Measurements from ENCODE around the gene COQ5.
A peak's percentile ranks its signal among the peaks of the same experiment; 100 is the strongest.
"Not testable (repeated sequence)": the region's sequence is repeated elsewhere in the genome, so short reads cannot be mapped to it uniquely, and the experiment has no call there.

The COQ5 gene

DNA sequence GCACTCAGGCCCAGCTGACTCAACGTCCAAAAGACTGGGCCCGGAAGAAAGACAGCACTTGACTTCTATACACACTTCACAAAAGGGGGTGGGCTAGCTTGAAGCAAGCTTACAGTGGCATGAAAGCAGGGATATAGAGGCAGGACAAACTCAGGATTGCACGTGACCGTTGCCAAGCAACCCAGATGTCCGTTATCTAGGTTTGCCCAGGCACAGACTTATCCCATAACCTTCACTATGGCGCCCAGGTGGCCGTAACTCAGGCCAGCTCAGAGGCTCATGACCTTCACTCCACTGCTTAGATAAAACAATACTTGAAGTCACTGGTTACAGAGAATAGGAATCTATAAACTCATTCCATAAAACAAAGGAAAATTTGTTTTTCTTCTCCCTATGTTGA is 41.4 kb downstream of the COQ5 start:
- H3K27me3 ChIP-seq (ENCODE audit: insufficient read depth, low read length); H3K4me1 ChIP-seq (ENCODE audit: insufficient read depth, low read length); H3K4me3 ChIP-seq (ENCODE audit: low read length); H2AFZ ChIP-seq (ENCODE audit: low read depth, low read length); H3K9me3 ChIP-seq (ENCODE audit: low read length): not testable (repeated sequence)
- H3K36me3 ChIP-seq (ENCODE audit: insufficient read depth, low read length), result peaks cover 17% of the 10 kb centered on the region

- peaks cover 8% of the 10 kb centered on the region for H3K4me1 ChIP-seq (ENCODE audit: insufficient read depth, low read length)
- no peaks in the 10 kb centered on the region for H3K27me3 ChIP-seq (ENCODE audit: insufficient read depth, low read length)
- H3K4me3 ChIP-seq (ENCODE audit: low read length), result no peak overlapping the region
- H3K9me3 ChIP-seq (ENCODE audit: low read length), result no peaks in the 10 kb centered on the region
- no peak overlapping the region for H2AFZ ChIP-seq (ENCODE audit: low read depth, low read length)
- H3K36me3 ChIP-seq (ENCODE audit: insufficient read depth, low read length), result peaks cover 12% of the 10 kb centered on the region
These were observed 42.7 kb downstream of the COQ5 start for GRCh38 chr12:120485961-120486881.

GRCh38 chr12:120483621-120484020 is 45.3 kb downstream of the COQ5 start:
- Histone ChIP-seq H3K36me3 (ENCODE audit: insufficient read depth, low read length) (peaks cover 6% of the 10 kb centered on the region), H3K27me3 (ENCODE audit: insufficient read depth, low read length) (no peaks in the 10 kb centered on the region), H2AFZ (ENCODE audit: low read depth, low read length) (no peak overlapping the region), H3K9me3 (ENCODE audit: low read length) (no peaks in the 10 kb centered on the region), H3K4me1 (ENCODE audit: insufficient read depth, low read length) (peaks cover 16% of the 10 kb centered on the region), H3K4me3 (ENCODE audit: low read length) (no peak overlapping the region)

GRCh38 chr12:120481022-120481767 is 47.8 kb downstream of the COQ5 start:
- Histone ChIP-seq H3K9me3 (ENCODE audit: low read length) (no peaks in the 10 kb centered on the region), H3K4me3 (ENCODE audit: low read length) (no peak overlapping the region)

DNA sequence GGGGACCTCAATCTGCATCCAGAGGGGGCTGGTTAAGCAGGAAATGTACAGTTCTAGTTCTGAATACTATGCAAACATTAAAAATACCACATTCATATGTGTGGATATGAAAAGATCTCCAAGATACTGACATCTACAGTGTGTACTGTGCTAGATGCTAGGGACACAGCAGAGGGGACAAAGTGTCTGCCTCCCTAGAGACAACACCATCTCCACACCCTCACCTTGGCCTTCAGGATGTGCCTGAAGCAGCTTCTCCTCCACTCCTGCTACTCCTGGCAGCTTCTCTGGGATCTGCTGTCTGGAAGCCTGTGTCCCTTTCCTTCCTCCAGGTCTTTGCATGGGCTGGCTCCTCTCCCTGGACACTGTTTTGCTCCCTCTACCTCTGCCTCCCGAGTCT is 48.7 kb downstream of the COQ5 start:
- Histone ChIP-seq H3K9me3 (ENCODE audit: low read length) (no peaks in the 10 kb centered on the region), H3K27me3 (ENCODE audit: insufficient read depth, low read length) (no peaks in the 10 kb centered on the region), H3K4me1 (ENCODE audit: insufficient read depth, low read length) (peaks cover 15% of the 10 kb centered on the region), H3K36me3 (ENCODE audit: insufficient read depth, low read length) (peaks cover 6% of the 10 kb centered on the region), H2AFZ (ENCODE audit: low read depth, low read length) (no peak overlapping the region), H3K4me3 (ENCODE audit: low read length) (no peak overlapping the region)

More at GRCh38 chr12:120481022-120481767, 47.8 kb downstream of the COQ5 start:
- no peaks in the 10 kb centered on the region for H3K27me3 ChIP-seq (ENCODE audit: insufficient read depth, low read length)
- peaks cover 10% of the 10 kb centered on the region for H3K4me1 ChIP-seq (ENCODE audit: insufficient read depth, low read length)
- H3K36me3 ChIP-seq (ENCODE audit: insufficient read depth, low read length), result peaks cover 6% of the 10 kb centered on the region
- H2AFZ ChIP-seq (ENCODE audit: low read depth, low read length), result no peak overlapping the region

DNA sequence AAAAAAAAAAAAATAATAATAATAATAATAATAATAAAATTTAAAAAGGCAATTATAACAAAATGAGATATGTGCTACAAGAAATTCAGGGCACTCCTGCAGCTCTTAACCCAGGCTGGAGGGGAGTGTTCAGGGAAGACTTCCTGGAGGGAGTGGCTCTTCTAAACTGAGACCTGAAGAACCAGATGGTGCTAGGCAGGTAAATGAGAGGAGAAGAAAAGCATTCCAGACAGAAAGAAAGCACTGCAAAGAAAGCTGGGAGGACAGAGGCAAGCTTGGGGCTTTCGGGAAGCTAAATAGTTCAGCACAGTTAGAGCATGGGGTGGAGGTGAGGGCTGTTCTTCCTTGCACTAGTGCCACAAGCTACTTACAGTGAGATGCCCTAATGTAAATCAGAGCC is 49.5 kb downstream of the COQ5 start:
- Histone ChIP-seq H2AFZ (ENCODE audit: low read depth, low read length) (no peak overlapping the region), H3K36me3 (ENCODE audit: insufficient read depth, low read length) (peaks cover 6% of the 10 kb centered on the region), H3K27me3 (ENCODE audit: insufficient read depth, low read length) (no peaks in the 10 kb centered on the region), H3K4me3 (ENCODE audit: low read length) (no peak overlapping the region), H3K9me3 (ENCODE audit: low read length) (no peaks in the 10 kb centered on the region), H3K4me1 (ENCODE audit: insufficient read depth, low read length) (peaks cover 17% of the 10 kb centered on the region)

GRCh38 chr12:120475643-120476042 is 53.3 kb downstream of the COQ5 start:
- H2AFZ ChIP-seq (ENCODE audit: low read depth, low read length), result no peak overlapping the region
- H3K36me3 ChIP-seq (ENCODE audit: insufficient read depth, low read length), result no peaks in the 10 kb centered on the region
- H3K27me3 ChIP-seq (ENCODE audit: insufficient read depth, low read length), result no peaks in the 10 kb centered on the region
- H3K9me3 ChIP-seq (ENCODE audit: low read length), result no peaks in the 10 kb centered on the region
- H3K4me3 ChIP-seq (ENCODE audit: low read length), result no peak overlapping the region
- peaks cover 23% of the 10 kb centered on the region for H3K4me1 ChIP-seq (ENCODE audit: insufficient read depth, low read length)

GRCh38 chr12:120474616-120474960 is 54.4 kb downstream of the COQ5 start:
- no peaks in the 10 kb centered on the region for H3K27me3 ChIP-seq (ENCODE audit: insufficient read depth, low read length)
- H3K36me3 ChIP-seq (ENCODE audit: insufficient read depth, low read length), result no peaks in the 10 kb centered on the region
- no peaks in the 10 kb centered on the region for H3K9me3 ChIP-seq (ENCODE audit: low read length)
- H3K4me3 ChIP-seq (ENCODE audit: low read length), result no peak overlapping the region
- no peak overlapping the region for H2AFZ ChIP-seq (ENCODE audit: low read depth, low read length)
- peaks cover 18% of the 10 kb centered on the region for H3K4me1 ChIP-seq (ENCODE audit: insufficient read depth, low read length)

DNA sequence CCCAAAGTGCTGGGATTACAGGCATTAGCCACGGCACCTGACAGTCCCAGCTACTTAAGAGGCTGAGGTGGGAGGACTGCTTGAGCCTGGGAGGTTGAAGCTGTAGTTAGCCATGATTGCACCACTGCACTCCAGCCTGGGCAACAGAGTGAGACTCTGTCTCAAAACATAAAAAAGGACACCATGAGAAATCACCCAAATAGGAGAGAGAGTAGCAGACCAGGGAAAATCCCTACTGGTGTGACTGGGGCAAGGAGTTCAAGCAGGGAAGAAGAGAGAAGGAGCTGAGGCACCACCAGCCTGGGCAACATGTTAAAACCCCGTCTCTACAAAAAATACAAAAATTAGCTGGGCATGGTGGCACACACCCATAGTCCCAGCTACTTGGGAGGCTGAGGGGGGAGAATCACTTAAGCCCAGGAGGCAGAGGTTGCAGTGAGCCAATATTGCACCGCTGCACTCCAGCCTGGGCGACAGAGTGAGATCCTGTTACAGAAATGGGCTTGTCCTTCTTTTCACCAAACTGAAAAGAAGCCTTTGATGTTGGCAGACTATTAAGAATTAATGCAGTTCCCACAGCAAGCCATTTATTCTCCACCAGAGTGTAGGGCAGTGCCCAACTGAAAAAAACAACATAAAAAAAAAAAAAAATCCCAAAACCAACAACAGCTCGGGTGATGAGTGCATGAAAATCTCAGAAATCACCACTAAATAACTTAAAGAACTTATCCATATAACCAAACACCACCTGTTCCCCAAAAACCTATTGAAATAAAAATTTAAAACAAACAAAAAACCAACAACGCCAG is 54.9 kb downstream of the COQ5 start:
- H3K27me3 ChIP-seq (ENCODE audit: insufficient read depth, low read length), result no peaks in the 10 kb centered on the region
- H3K9me3 ChIP-seq (ENCODE audit: low read length), result no peaks in the 10 kb centered on the region
- no peak overlapping the region for H2AFZ ChIP-seq (ENCODE audit: low read depth, low read length)

DNA sequence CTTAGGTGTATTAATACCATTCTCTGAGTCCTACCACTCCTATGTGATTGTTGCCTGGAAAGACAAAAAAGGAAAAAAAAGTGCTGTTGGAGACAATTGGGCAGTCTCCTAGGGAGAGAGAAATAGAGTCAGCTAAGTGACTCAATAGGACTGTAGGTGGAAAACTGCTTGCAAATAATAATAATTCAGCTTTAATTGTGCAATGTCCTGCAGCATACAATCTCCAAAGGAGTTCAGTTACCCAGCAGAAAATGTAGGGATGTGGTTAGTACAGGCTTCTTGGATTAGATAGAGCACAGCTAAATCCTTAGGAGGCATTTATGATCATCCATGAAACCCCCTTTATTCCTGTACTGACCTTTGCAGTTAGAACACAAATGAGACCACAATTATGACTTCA is 56.4 kb downstream of the COQ5 start:
- Histone ChIP-seq H3K36me3 (ENCODE audit: insufficient read depth, low read length) (peaks cover 2% of the 10 kb centered on the region), H3K4me3 (ENCODE audit: low read length) (no peak overlapping the region)

More for the DNA sequence above, 54.9 kb downstream of the COQ5 start:
- Histone ChIP-seq H3K4me3 (ENCODE audit: low read length) (no peak overlapping the region), H3K4me1 (ENCODE audit: insufficient read depth, low read length) (peaks cover 16% of the 10 kb centered on the region), H3K36me3 (ENCODE audit: insufficient read depth, low read length) (no peaks in the 10 kb centered on the region)

GRCh38 chr12:120470150-120470784 is 58.7 kb downstream of the COQ5 start:
- peaks cover 22% of the 10 kb centered on the region for H3K36me3 ChIP-seq (ENCODE audit: insufficient read depth, low read length)
- no peaks in the 10 kb centered on the region for H3K9me3 ChIP-seq (ENCODE audit: low read length)
- H3K4me3 ChIP-seq (ENCODE audit: low read length), result peak overlapping the region; percentile 97
- H2AFZ ChIP-seq (ENCODE audit: low read depth, low read length), result peak overlapping the region; percentile 65
- H3K27me3 ChIP-seq (ENCODE audit: insufficient read depth, low read length), result no peaks in the 10 kb centered on the region
- H3K4me1 ChIP-seq (ENCODE audit: insufficient read depth, low read length), result peaks cover 29% of the 10 kb centered on the region

More for the DNA sequence above, 56.4 kb downstream of the COQ5 start:
- Histone ChIP-seq H3K27me3 (ENCODE audit: insufficient read depth, low read length) (no peaks in the 10 kb centered on the region), H2AFZ (ENCODE audit: low read depth, low read length) (no peak overlapping the region), H3K9me3 (ENCODE audit: low read length) (no peaks in the 10 kb centered on the region), H3K4me1 (ENCODE audit: insufficient read depth, low read length) (peaks cover 22% of the 10 kb centered on the region)

GRCh38 chr12:120469450-120470149 is 59.4 kb downstream of the COQ5 start, which contains the start of gene SRSF9:
SRSF9 (minus strand) TSS chr12:120469748; CDS start chr12:120469609, 139 bp downstream.
- no peaks in the 10 kb centered on the region for H3K9me3 ChIP-seq (ENCODE audit: low read length)
- peaks cover 29% of the 10 kb centered on the region for H3K36me3 ChIP-seq (ENCODE audit: insufficient read depth, low read length)
- no peaks in the 10 kb centered on the region for H3K27me3 ChIP-seq (ENCODE audit: insufficient read depth, low read length)
- H2AFZ ChIP-seq (ENCODE audit: low read depth, low read length), result peak within 1 kb of the TSS; percentile 65
- H3K4me3 ChIP-seq (ENCODE audit: low read length), result peak within 1 kb of the TSS; percentile 97
- peaks cover 28% of the 10 kb centered on the region for H3K4me1 ChIP-seq (ENCODE audit: insufficient read depth, low read length)
